ENCODE results near the gene PEX14.
A peak's percentile ranks its signal among the peaks of the same experiment; 100 is the strongest.

DNA sequence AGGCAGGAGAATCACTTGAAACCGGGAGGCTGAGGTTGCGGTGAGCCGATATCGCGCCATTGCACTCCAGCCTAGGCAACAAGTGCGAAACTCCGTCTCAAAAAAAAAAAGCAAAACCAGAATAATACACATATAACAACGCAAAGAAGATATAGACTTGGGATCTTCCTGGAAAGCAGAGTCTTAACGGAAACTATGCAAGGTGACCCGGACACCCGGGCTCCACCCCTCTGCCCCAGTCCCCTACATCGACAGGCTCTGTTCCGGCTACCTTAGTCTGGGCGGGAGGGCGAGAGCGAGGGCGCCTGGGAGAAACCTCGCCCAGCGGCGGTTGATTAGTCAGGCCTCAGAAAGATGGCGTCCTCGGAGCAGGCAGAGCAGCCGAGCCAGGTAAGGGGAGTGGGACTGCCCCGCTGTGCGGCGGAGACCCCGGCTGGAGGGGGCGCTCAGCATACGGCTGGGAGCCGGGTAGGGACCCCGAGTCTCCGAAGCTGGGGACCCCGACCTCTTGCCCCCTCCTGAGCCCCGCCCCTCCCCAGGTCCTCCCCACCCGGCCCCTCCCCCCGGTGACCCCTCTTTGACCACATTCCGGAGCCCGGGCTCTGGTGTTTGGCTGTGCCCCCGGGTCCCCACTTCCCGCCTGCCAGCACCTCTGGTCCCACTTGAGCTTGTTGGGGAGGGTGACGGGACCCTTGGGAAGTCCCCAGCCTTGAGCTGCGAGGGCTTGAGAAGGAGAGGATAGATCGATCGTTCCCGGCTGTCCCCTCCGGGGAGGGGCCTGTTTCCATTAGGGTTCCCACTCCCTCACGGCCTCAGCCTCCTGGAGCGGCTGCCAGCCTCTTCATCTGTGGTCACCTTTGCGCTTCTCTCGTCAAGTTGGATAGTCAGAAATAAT is at the start of gene PEX14:
- TF ChIP-seq POLR2A (IDR thresholded peaks at IDR 0.05; ENCODE audit: low read depth, low read length) (peak; percentile 84), EZH2 (IDR thresholded peaks at IDR 0.05; ENCODE audit: borderline replicate concordance, low read depth, low read length, severe bottlenecking) (no peak), POLR2AphosphoS5 (IDR thresholded peaks at IDR 0.05; ENCODE audit: insufficient read depth, low read depth, low read length) (peak; percentile 80), MAX (IDR thresholded peaks at IDR 0.05; ENCODE audit: insufficient read depth, insufficient read length) (no peak), JUN (IDR thresholded peaks at IDR 0.05; ENCODE audit: borderline replicate concordance, insufficient read depth, insufficient read length, low read depth) (no peak), FOS (IDR thresholded peaks at IDR 0.05; ENCODE audit: borderline replicate concordance, insufficient read depth, low read length) (no peak), GATA2 (IDR thresholded peaks at IDR 0.05; ENCODE audit: insufficient read depth, insufficient read length, low read depth, low read length) (no peak)
- TF ChIP-seq, protein P1, sequence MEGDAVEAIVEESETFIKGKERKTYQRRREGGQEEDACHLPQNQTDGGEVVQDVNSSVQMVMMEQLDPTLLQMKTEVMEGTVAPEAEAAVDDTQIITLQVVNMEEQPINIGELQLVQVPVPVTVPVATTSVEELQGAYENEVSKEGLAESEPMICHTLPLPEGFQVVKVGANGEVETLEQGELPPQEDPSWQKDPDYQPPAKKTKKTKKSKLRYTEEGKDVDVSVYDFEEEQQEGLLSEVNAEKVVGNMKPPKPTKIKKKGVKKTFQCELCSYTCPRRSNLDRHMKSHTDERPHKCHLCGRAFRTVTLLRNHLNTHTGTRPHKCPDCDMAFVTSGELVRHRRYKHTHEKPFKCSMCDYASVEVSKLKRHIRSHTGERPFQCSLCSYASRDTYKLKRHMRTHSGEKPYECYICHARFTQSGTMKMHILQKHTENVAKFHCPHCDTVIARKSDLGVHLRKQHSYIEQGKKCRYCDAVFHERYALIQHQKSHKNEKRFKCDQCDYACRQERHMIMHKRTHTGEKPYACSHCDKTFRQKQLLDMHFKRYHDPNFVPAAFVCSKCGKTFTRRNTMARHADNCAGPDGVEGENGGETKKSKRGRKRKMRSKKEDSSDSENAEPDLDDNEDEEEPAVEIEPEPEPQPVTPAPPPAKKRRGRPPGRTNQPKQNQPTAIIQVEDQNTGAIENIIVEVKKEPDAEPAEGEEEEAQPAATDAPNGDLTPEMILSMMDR (IDR thresholded peaks at IDR 0.05; ENCODE audit: extremely low read depth in 1 of 2, insufficient read depth in 1 of 2, low read depth in 1 of 2, low read length in 2 of 2), result no peak

All from endothelial cell of umbilical vein (primary cell).